ENCODE measurements around the gene IKZF4.
"Not testable (repeated sequence)": the region's sequence is repeated elsewhere in the genome, so short reads cannot be mapped to it uniquely, and the experiment has no call there.

The IKZF4 gene

GRCh38 chr12:55999999-56000540 lies 20.8 kb upstream of the IKZF4 start:
- DNase-seq: not testable (repeated sequence)

- DNase-seq: no peak
These were observed 19.2 kb upstream of the IKZF4 start for GRCh38 chr12:56001487-56002100.

GRCh38 chr12:56003376-56003775 lies 17.5 kb upstream of the IKZF4 start:
- DNase-seq: not testable (repeated sequence)

- no peak for DNase-seq
These were observed 16.6 kb upstream of the IKZF4 start for GRCh38 chr12:56004211-56004610.

GRCh38 chr12:56007564-56008559 lies 13.0 kb upstream of the IKZF4 start:
- peak; percentile 10 for DNase-seq

GRCh38 chr12:56010111-56010570 lies 10.7 kb upstream of the IKZF4 start:
- no peak for DNase-seq

GRCh38 chr12:56011509-56012090 lies 9.2 kb upstream of the IKZF4 start:
- no peak for DNase-seq

- no peak for DNase-seq
These were observed 7.4 kb upstream of the IKZF4 start for GRCh38 chr12:56013482-56013881.

GRCh38 chr12:56014205-56014604 lies 6.6 kb upstream of the IKZF4 start:
- no peak for DNase-seq

- DNase-seq: no peak
These were observed 3.7 kb upstream of the IKZF4 start for GRCh38 chr12:56017181-56017580.

GRCh38 chr12:56018356-56018755 lies 2.5 kb upstream of the IKZF4 start:
- no peak for DNase-seq

GRCh38 chr12:56021889-56022497 lies 1.1 kb downstream of the IKZF4 start:
- no peak for DNase-seq

GRCh38 chr12:56028511-56029165 lies 7.8 kb downstream of the IKZF4 start:
- DNase-seq: no peak

- DNase-seq: peak; percentile 65
These were observed 8.3 kb downstream of the IKZF4 start for GRCh38 chr12:56029166-56029519.

- DNase-seq: peak; percentile 62
These were observed 8.9 kb downstream of the IKZF4 start for GRCh38 chr12:56029666-56030293.

- DNase-seq: no peak
These were observed 11.1 kb downstream of the IKZF4 start for GRCh38 chr12:56031987-56032386.

GRCh38 chr12:56034586-56035332 lies 13.9 kb downstream of the IKZF4 start:
- no peak for DNase-seq

- no peak for DNase-seq
These were observed 16.3 kb downstream of the IKZF4 start for GRCh38 chr12:56037161-56037560.

- DNase-seq: no peak
These were observed 17.3 kb downstream of the IKZF4 start for GRCh38 chr12:56038022-56038655.

- no peak for DNase-seq
These were observed 19.3 kb downstream of the IKZF4 start for GRCh38 chr12:56040151-56040550.

Measured in fibroblast of skin of right quadriceps (primary cell).